H1 (cell line): ENCODE results near the gene GNB1.
"Not testable (repeated sequence)": the region's sequence is repeated elsewhere in the genome, so short reads cannot be mapped to it uniquely, and the experiment has no call there.

Source experiments
- BACH1 ChIP-seq: IDR thresholded peaks from 2 replicates; pipeline ENCODE4 v1.6.1; 2012; ENCODE audit warnings: low read length, improper control_type of control experiment
- CEBPB ChIP-seq: IDR thresholded peaks from 2 replicates; pipeline ENCODE4 v1.6.1; 2012; ENCODE audit warnings: low read depth, low read length
- CREB1 ChIP-seq: IDR thresholded peaks from 2 replicates; pipeline ENCODE4 v1.6.1; 2012; ENCODE audit warnings: inconsistent platforms
- CTCF ChIP-seq, 3 experiments: IDR thresholded peaks; 1 replicate in 2 of 3; 2 replicates in 1 of 3; pipeline versions ENCODE4 v1.5.1 to v1.6.1; 2011; ENCODE audit warnings: low read length in 3 of 3, mild to moderate bottlenecking in 3 of 3, inconsistent platforms in 2 of 3, low read depth in 1 of 3, moderate library complexity in 1 of 3; ENCODE audit not compliant: insufficient read depth in 1 of 3; ENCODE audit errors: control extremely low read depth in 1 of 3
- EP300 ChIP-seq, 2 experiments: IDR thresholded peaks; 1 replicate in 1 of 2; 2 replicates in 1 of 2; pipeline ENCODE4 v1.6.1; 2011 to 2012; ENCODE audit warnings: low read depth in 2 of 2, low read length in 2 of 2, mild to moderate bottlenecking in 2 of 2, borderline replicate concordance in 1 of 2, inconsistent platforms in 1 of 2, moderate library complexity in 1 of 2
- KDM1A ChIP-seq: fragments of 200-600, 300-600 bp; sonication (generic); IDR thresholded peaks from 2 replicates; pipeline ENCODE4 v1.7.1; 2016; ENCODE audit warnings: mild to moderate bottlenecking, low read length, borderline replicate concordance
- MAFK ChIP-seq: IDR thresholded peaks from 2 replicates; pipeline ENCODE4 v1.6.1; 2012; ENCODE audit warnings: low read depth, mild to moderate bottlenecking, improper control_type of control experiment, low read length
- MAX ChIP-seq: IDR thresholded peaks from 2 replicates; pipeline ENCODE4 v1.6.1; 2012; ENCODE audit warnings: inconsistent platforms
- PHF8 ChIP-seq: fragments of 200-600 bp; sonication (generic); conservative IDR thresholded peaks from 2 replicates; pipeline ENCODE4 v1.7.1; 2012; ENCODE audit warnings: low read depth, mild to moderate bottlenecking, inconsistent platforms, low read length, moderate library complexity
- POLR2A ChIP-seq, 2 experiments: IDR thresholded peaks; 1 replicate in 1 of 2; 2 replicates in 1 of 2; pipeline ENCODE4 v1.6.1; 2011; ENCODE audit warnings: low read depth in 2 of 2, low read length in 2 of 2, mild to moderate bottlenecking in 2 of 2; ENCODE audit errors: control extremely low read depth in 1 of 2
- SIN3A ChIP-seq, 2 experiments: IDR thresholded peaks in 1 of 2; conservative IDR thresholded peaks in 1 of 2; 2 replicates each; pipeline ENCODE4 v1.6.1; 2011 to 2012; ENCODE audit warnings: low read length in 2 of 2, improper control_type of control experiment in 1 of 2, low read depth in 1 of 2, mild to moderate bottlenecking in 1 of 2
- SP1 ChIP-seq: IDR thresholded peaks from 2 replicates; pipeline ENCODE4 v1.6.1; 2011; ENCODE audit warnings: low read depth, low read length
- SP4 ChIP-seq: IDR thresholded peaks from 2 replicates; pipeline ENCODE4 v1.6.1; 2012; ENCODE audit warnings: low read length, inconsistent platforms
- ZNF274 ChIP-seq: IDR thresholded peaks from 2 replicates; pipeline ENCODE4 v1.7.0; 2012; ENCODE audit warnings: low read length, borderline replicate concordance; ENCODE audit errors: extremely low read depth

GRCh38 chr1:1934848-1935247, 44.0 kb upstream of the GNB1 start:
- not testable (repeated sequence) for TF ChIP-seq SIN3A (conservative IDR thresholded peaks at IDR 0.05 in 1 of 2, IDR thresholded peaks at IDR 0.05 in 1 of 2; ENCODE audit: low read depth in 1 of 2, low read length in 2 of 2); CEBPB; BACH1; SP1; MAFK; CTCF (IDR thresholded peaks at IDR 0.05; ENCODE audit: control extremely low read depth in 1 of 3, insufficient read depth in 1 of 3, low read depth in 1 of 3, low read length in 3 of 3); MAX; SP4; POLR2A (IDR thresholded peaks at IDR 0.05; ENCODE audit: control extremely low read depth in 1 of 2, low read depth in 2 of 2, low read length in 2 of 2); KDM1A; CREB1; ZNF274; EP300 (IDR thresholded peaks at IDR 0.05; ENCODE audit: borderline replicate concordance in 1 of 2, low read depth in 2 of 2, low read length in 2 of 2); PHF8
